ENCODE measurements around the gene HSDL2. TPM values are rescaled to one million over a fixed set of nuclear protein-coding genes. Genes with fewer than 3 reads are reported as not detected.

HSDL2 gene
- total RNA-seq, 1 donor from 2014 or later: 15.2 TPM

GRCh38 chr9:112487008-112487798, 107.3 kb downstream of the HSDL2 start:
- Histone ChIP-seq H3K4me3 (ENCODE audit: low read depth, low read length) (peak overlapping the region; percentile 94), H3K27me3 (ENCODE audit: control insufficient read depth, insufficient read depth, low read length) (no peaks in the 10 kb centered on the region), H3K36me3 (ENCODE audit: control insufficient read depth, insufficient read depth, low read length) (no peaks in the 10 kb centered on the region)
- no peak for DNase-seq (ENCODE audit: low read depth)
- TF ChIP-seq CTCF (IDR thresholded peaks at IDR 0.05; ENCODE audit: insufficient read depth, low read length, poor library complexity, severe bottlenecking): no peak

GRCh38 chr9:112487799-112488340, 108.0 kb downstream of the HSDL2 start:
- H3K36me3 ChIP-seq (ENCODE audit: control insufficient read depth, insufficient read depth, low read length): no peaks in the 10 kb centered on the region
- no peak for TF ChIP-seq CTCF (IDR thresholded peaks at IDR 0.05; ENCODE audit: insufficient read depth, low read length, poor library complexity, severe bottlenecking)
- H3K4me3 ChIP-seq (ENCODE audit: low read depth, low read length): peak overlapping the region; percentile 94
- H3K27me3 ChIP-seq (ENCODE audit: control insufficient read depth, insufficient read depth, low read length): no peaks in the 10 kb centered on the region
- DNase-seq (ENCODE audit: low read depth): no peak

- no peak for DNase-seq (ENCODE audit: low read depth)
- no peak for TF ChIP-seq CTCF (IDR thresholded peaks at IDR 0.05; ENCODE audit: insufficient read depth, low read length, poor library complexity, severe bottlenecking)
- Histone ChIP-seq H3K27me3 (ENCODE audit: control insufficient read depth, insufficient read depth, low read length) (no peaks in the 10 kb centered on the region), H3K36me3 (ENCODE audit: control insufficient read depth, insufficient read depth, low read length) (no peaks in the 10 kb centered on the region), H3K4me3 (ENCODE audit: low read depth, low read length) (no peak overlapping the region)
These were observed 109.2 kb downstream of the HSDL2 start for GRCh38 chr9:112489039-112489546.

GRCh38 chr9:112489876-112490666, 110.2 kb downstream of the HSDL2 start:
- DNase-seq (ENCODE audit: low read depth): no peak
- Histone ChIP-seq H3K4me3 (ENCODE audit: low read depth, low read length) (no peak overlapping the region), H3K27me3 (ENCODE audit: control insufficient read depth, insufficient read depth, low read length) (no peaks in the 10 kb centered on the region), H3K36me3 (ENCODE audit: control insufficient read depth, insufficient read depth, low read length) (no peaks in the 10 kb centered on the region)
- TF ChIP-seq CTCF (IDR thresholded peaks at IDR 0.05; ENCODE audit: insufficient read depth, low read length, poor library complexity, severe bottlenecking): no peak

GRCh38 chr9:112493393-112494137, 113.7 kb downstream of the HSDL2 start:
- no peak for DNase-seq (ENCODE audit: low read depth)
- H3K36me3 ChIP-seq (ENCODE audit: control insufficient read depth, insufficient read depth, low read length): no peaks in the 10 kb centered on the region
- TF ChIP-seq CTCF (IDR thresholded peaks at IDR 0.05; ENCODE audit: insufficient read depth, low read length, poor library complexity, severe bottlenecking): no peak
- no peak overlapping the region for H3K4me3 ChIP-seq (ENCODE audit: low read depth, low read length)
- H3K27me3 ChIP-seq (ENCODE audit: control insufficient read depth, insufficient read depth, low read length): no peaks in the 10 kb centered on the region

Data from kidney epithelial cell (primary cell).